ENCODE results near the gene GNA14. TPM values are rescaled to one million over a fixed set of nuclear protein-coding genes. Genes with fewer than 3 reads are reported as not detected.
"Not testable (repeated sequence)": the region's sequence is repeated elsewhere in the genome, so short reads cannot be mapped to it uniquely, and the experiment has no call there.

GNA14 gene
- 1.3 and 6.5 TPM in 2 replicates for total RNA-seq

DNA sequence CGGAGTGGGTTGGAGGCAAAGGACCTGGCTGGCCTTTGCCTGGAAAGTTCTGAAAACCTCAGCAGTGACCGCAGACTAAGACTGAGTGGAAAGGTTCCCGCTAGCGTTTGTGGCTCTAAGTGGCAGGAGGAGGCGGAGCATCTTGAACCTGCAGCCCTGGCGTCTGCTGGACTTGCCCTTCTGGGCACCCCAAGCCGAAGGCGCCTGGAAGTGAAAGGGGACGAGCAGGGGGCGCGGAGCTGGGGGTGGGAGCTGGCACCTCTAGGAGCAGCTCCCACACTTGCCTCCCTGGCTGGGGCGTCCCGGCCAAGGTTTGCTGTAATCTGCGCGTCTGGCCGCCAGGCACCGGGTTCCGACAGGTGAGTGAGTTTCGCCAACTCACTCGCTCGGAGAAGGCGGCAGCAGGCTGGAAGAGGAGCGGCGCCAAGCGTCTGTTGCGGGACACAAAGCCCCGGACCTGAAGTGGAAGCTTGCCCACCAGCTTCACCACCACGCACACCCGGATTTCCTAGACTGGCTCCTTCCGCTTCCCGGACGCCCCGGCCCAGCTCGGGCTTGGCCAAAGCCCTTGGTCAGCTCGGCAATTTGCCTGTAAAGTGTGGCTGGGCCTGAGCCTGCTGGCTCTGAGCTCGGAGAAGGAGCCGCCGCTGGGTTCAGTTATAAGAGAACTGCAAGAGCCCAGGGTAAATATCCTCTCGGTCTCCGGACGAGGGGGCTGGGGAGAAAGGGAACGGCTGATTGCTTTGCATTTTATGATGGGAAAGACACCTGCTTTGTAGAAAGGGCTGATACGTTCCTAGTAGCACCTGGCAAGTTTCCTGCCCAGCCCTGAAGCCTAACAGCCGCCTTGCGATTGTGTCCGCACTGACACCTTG is at the start of gene GNA14:
Gene GNA14 (minus strand): TSS at position 89 of the 875 bp plus-strand sequence. CDS start 529 bp downstream, outside the sequence.
- no peak for DNase-seq (ENCODE audit: low read depth)
- peak within 1 kb of the TSS; percentile 46 for H3K4me3 ChIP-seq (ENCODE audit: low read depth, low read length)
- TF ChIP-seq, protein P1, sequence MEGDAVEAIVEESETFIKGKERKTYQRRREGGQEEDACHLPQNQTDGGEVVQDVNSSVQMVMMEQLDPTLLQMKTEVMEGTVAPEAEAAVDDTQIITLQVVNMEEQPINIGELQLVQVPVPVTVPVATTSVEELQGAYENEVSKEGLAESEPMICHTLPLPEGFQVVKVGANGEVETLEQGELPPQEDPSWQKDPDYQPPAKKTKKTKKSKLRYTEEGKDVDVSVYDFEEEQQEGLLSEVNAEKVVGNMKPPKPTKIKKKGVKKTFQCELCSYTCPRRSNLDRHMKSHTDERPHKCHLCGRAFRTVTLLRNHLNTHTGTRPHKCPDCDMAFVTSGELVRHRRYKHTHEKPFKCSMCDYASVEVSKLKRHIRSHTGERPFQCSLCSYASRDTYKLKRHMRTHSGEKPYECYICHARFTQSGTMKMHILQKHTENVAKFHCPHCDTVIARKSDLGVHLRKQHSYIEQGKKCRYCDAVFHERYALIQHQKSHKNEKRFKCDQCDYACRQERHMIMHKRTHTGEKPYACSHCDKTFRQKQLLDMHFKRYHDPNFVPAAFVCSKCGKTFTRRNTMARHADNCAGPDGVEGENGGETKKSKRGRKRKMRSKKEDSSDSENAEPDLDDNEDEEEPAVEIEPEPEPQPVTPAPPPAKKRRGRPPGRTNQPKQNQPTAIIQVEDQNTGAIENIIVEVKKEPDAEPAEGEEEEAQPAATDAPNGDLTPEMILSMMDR (IDR thresholded peaks at IDR 0.05; ENCODE audit: insufficient read depth, low read depth, low read length): no peak

DNA sequence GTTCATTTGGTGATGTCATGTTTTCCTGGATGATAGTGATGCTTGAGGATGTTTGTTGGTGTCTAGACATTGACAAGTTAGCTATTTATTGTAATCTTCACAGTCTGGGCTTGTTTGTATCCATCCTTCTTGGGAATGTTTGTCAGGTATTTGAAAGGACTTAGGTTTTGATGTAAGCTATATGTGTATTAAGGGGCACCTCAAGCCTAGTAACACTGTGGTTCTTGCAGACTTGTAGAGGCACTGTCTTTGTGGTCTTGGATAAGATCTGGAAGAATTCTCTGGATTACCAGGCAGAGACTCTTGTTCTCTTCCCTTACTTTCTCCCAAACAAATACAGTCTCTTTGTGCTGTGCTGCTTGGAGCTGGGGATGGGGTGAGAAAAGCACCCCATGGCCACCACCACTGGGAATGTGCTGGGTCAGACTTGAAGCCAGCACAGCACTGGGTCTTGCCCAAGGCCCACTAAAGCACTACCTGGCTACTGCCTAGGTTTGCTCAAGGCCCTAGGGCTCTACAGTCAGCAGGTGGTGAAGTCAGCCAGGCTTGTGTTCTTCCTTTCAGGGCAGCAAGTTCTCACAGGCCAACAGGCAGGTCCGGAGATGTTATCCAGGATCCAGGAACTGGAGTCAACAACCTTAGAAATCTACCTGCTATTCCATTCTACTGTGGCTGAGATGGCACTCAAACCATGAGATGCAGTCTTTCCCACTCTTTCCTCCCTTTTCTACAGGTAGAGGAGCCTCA is 49.3 kb upstream of the GNA14 start:
- DNase-seq (ENCODE audit: low read depth): no peak
- TF ChIP-seq, protein P1 (IDR thresholded peaks at IDR 0.05; ENCODE audit: insufficient read depth, low read depth, low read length): no peak
- H3K4me3 ChIP-seq (ENCODE audit: low read depth, low read length): no peak overlapping the region

GRCh38 chr9:77690723-77691122 is 42.6 kb upstream of the GNA14 start:
- not testable (repeated sequence) for DNase-seq (ENCODE audit: low read depth); H3K4me3 ChIP-seq (ENCODE audit: low read depth, low read length)

- H3K4me3 ChIP-seq (ENCODE audit: low read depth, low read length): not testable (repeated sequence)
- peak; percentile 56 for DNase-seq (ENCODE audit: low read depth)
Measured at GRCh38 chr9:77690119-77690518, 42.0 kb upstream of the GNA14 start.

DNA sequence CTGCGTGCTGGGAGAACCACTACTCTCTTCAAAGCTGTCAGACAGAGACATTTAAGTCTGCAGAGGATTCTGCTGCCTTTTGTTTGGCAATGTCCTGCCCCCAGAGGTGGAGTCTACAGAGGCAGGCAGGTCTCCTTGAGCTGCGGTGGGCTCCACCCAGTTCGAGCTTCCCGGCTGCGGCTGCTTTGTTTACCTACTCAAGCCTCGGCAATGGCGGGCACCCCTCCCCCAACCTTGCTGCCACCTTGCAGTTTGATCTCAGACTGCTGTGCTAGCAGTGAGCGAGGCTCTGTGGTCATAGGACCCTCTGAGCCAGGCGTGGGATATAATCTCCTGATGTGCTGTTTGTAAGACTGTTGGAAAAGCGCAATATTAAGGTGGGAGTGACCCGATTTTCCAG is 39.6 kb upstream of the GNA14 start:
- H3K4me3 ChIP-seq (ENCODE audit: low read depth, low read length); DNase-seq (ENCODE audit: low read depth): not testable (repeated sequence)

DNA sequence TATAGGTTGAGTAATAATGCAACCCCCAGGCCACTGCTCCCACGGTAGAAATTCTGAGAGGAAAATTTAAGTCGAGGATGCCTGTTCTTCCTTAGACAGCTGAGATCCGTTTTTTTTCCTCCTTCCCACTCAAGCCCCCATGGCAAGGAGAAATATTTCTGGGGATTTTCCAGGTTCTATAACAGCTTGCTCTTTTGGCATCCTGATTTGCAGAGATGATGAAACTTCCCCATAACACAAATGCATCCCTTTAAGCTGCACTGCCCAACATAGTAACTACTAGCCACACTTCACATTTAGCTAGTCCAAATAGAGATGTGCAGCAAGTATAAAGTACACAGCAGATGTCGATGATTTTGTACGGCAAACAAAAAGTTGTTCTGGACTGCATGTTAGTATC is 32.5 kb upstream of the GNA14 start:
- TF ChIP-seq, protein P1 (IDR thresholded peaks at IDR 0.05; ENCODE audit: insufficient read depth, low read depth, low read length): no peak
- DNase-seq (ENCODE audit: low read depth): no peak

GRCh38 chr9:77679661-77680368 is 31.7 kb upstream of the GNA14 start:
- H3K4me3 ChIP-seq (ENCODE audit: low read depth, low read length): no peak overlapping the region
- DNase-seq (ENCODE audit: low read depth): no peak
- TF ChIP-seq, protein P1 (IDR thresholded peaks at IDR 0.05; ENCODE audit: insufficient read depth, low read depth, low read length): no peak

More for the DNA sequence above, 32.5 kb upstream of the GNA14 start:
- no peak overlapping the region for H3K4me3 ChIP-seq (ENCODE audit: low read depth, low read length)

DNA sequence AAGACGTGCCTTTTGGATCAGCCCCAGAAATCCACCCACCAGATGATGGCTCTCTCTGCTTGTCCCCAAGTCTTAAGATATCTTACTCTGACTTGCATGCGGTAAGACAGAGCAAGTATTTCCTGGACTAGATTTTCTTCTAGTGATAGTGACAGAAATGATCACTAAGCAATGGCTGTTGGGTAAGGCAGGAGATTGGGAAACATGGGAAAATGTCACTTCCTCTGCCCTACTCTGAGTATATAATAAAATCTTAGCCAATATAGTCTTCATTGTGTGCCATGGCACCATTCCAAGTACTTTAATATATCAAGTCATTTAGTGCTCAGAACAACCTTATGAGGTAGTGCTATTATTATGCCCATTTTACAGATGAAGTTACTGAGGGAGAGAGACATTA is 31.0 kb upstream of the GNA14 start:
- DNase-seq (ENCODE audit: low read depth): no peak
- no peak overlapping the region for H3K4me3 ChIP-seq (ENCODE audit: low read depth, low read length)
- TF ChIP-seq, protein P1 (IDR thresholded peaks at IDR 0.05; ENCODE audit: insufficient read depth, low read depth, low read length): no peak

All from fibroblast of villous mesenchyme (primary cell).